COR-L47 (cell line): ENCODE data around the gene BLID.
A peak's percentile ranks its signal among the peaks of the same experiment; 100 is the strongest.

Source experiments
- DNase-seq: peaks from one replicate; lab custom pipeline; 2025; lab: John Stamatoyannopoulos, UW

BLID gene, protein sequence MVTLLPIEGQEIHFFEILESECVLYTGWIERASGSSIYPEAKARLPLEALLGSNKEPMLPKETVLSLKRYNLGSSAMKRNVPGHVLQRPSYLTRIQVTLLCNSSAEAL

DNA sequence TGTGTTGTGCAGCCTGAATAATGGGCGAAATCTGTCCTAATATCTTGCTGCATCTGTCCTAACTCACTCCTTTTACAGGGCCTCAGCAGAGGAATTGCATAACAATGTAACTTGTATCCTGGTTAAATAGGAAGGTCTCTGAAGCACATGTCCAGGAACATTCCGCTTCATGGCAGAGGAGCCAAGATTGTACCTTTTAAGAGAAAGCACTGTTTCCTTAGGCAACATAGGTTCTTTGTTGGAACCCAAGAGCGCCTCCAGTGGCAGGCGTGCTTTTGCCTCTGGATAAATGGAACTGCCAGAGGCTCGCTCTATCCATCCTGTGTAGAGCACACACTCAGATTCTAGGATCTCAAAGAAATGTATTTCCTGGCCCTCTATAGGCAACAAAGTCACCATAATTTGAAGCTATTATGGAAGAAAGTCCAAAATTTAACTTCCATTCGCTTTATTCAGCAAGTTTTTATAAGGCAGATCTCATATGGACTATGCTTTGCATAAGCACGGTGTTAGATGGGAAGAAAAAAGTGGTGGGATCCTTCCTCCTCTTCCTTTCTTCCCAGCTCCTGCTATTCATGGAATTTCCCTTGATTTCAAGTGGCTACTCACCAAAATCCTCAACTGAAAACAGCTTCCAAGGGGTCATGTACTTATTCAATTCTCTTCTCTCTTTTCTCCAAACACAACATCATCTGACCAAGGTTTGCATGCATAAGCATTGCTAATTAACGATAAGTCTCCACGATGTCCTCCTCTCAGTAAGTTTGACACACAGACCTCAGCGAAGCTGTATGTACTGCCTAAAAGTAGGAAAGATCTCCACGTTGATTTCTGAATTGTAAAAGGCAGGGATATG is at the start of gene BLID:
TSS of gene BLID (minus strand) at position 692 of the 856 bp plus-strand sequence. CDS start at position 399, 293 bp downstream.
- peak; percentile 14 for DNase-seq

DNA sequence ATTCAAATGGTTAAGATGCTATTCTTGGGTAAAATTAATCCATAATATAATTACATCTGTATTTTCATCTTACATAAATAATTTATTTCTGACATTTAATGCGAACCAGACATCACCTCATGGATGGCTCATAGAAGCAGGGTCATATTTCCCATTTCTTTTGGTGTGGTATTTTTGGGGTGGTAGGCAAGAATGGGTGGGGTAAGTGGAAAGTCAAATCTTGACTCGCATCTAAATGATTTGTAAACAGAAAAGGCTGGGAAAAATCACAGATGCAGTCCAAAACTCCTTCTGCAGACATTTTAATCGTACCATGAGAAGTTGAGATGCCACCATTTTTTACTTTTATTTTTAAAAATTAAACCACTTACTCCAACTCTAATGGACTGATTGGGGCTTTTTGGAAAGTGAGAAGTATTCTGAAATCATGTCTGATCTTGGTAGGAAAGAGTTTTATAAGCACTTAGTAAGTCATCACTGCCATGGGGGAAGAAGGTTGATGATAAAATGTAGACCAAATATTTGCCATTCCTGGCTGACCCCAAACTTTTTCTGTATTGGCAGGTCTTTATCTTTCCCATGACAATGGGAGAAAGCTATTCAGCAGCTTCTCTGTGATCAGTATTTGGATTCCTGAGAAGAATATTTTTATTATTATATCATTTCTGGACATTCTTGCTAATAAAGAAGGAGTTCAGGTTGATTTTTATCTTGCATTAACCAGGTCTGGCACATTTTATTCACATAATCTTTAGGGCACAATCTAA is 47.2 kb upstream of the BLID start:
- DNase-seq = no peak

DNA sequence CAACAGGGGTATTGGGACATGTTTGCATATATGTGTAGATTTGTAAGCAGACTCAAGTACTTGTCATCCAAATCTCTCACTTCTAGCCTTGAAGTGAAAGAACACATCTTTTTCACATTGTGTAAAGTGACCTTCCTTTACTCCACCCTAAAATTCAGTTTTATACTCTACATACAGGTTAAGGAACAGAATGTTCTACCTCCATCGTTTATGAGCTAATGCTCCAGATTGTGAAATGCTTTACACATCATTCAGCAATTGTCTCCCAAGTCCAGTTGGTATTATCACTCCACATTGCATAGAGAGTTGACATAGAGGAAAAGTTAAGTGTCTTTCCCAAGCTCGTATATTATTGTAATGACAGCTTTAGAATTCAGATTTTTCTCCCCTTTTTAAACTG is 46.1 kb upstream of the BLID start:
- no peak for DNase-seq

DNA sequence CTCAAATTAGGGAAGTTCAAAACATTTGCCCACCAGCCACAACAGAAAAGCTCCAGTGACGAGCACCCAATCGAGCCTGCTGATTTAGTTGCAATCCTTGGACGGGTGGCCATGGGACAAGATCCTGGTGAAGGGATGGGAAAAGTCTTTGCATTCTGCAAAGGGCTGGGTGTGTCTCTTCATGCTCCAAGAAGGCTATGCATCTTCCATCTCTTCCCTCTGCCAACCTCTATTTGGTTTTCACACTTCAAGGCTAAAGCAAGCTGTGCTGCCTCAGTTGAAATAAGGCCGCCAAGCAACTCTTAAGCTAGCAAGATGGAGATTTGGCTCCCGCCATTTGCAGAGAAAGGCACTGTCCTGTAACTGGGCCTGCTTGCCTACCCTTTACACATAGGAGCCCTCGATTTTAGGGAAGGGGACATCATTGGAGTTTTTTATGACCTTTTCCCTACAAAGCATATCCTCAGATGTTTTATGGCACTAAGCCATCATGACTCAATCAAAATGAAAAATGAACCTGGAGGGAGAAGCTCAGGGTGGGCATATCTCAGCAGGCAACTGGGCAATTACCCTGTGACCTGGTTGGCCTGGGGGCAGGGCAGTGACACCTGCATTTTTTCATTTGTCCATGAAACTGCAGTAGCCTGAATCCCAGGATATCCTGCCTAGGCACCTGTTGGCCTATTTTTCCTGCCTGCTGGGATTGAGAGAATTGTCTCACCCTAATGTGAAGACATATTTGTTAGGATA is 45.0 kb upstream of the BLID start:
- no peak for DNase-seq

DNA sequence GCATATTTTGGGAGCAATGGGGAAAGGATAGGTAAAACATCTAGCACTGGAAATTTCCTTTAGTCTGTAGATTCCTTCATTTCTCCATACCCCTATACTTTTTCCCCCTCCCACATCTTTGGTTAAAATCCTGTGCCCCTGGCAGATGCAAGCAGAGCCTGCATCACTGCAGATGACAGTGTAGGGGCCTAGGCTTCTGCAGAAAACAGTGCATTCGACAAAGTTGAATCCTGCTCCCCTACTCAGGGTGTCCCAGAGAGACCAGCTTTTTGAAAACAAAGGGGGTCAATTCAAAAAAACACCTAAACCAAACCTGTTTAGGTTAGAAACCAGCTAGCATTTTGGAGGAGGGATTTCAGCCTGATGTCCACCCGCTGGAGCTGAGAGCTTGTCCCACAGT is 43.8 kb upstream of the BLID start:
- DNase-seq = no peak

DNA sequence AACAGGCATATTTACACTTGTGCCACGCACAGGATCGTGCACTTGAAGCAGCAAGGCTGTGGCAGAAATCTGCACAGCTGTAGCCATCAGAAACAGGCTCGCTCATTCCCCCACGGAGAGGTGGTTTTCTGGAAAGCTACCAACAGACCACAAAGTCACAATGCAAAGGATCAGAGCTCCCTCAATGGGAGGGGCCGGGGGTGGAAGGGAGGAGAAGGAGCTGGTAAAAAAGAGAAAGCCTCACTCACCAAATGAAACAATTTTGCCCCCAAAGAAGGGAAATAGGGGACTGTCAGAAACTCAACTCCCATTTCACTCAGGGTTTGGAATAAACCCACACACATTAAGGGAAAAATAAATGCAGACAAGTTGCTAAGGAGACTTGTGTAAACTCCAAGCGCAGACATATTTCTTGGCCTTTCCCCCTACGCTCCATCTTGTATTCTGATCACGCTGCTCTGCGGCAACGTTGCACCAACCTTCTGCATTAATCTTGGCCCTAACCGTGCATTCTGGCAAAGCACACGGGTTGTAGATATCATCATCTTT is 43.2 kb upstream of the BLID start:
- DNase-seq = no peak

DNA sequence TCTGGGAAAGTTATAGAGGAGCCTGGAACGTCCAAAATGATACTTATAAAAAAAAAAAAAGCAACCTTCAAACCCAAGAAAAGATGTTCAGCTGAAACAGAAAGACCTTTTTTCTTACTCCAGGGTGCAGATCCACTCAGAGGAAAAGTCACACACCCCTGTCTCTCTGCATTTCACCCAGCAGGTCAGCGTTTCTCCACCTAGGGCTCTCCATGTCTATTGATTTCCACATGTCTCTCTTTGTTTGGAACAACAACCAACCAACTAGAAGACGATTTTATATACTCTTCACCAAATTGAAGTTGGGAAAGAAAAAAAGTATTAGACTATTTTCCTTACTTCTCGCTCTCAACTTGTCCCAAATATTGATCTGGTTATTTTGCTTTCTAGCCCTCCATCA is 42.2 kb upstream of the BLID start:
- DNase-seq = no peak

DNA sequence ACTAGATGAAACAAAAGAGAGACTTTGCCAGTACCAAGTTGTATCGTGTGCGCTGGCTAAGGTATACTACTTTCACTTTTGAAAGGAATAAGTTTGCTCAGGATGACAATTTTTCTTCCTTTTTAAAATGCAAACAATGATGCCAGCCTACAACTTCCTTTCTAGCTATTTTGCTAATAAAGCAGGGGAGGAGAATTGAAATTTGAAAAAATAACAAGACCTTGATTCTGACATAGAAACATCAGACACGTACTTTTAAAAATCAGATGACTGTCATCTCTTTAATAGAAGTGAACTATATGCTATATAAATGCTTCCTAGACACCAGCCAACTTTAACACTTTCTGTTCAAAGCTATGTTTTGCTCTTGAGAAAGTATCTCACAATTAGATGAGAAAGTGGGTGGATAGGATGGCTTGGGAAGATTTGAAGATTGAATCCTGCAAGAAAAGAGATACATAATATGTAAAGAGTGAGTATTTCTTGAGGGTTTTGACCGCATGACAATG is 41.7 kb upstream of the BLID start:
- DNase-seq = no peak

DNA sequence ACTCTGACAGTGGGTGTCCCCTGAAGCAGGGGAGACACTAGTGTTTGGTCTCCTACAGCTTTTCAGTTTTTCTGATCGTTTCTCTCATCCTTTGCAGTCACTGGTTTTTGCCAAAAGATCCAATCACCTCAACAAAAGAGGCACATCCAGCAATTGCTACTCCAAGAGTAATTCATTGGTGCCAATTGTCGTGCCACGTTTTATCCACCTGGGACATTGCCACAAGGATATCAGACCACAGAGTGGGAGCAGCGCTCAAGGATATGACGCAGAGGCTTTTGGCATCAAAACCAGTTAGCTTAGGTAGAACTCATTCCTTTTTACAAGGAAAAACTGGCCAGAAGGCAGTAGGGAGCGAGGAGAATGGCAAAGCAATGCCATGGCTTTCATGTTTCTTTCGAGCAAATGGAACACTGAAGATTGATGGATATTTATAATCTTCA is 40.9 kb upstream of the BLID start:
- no peak for DNase-seq

DNA sequence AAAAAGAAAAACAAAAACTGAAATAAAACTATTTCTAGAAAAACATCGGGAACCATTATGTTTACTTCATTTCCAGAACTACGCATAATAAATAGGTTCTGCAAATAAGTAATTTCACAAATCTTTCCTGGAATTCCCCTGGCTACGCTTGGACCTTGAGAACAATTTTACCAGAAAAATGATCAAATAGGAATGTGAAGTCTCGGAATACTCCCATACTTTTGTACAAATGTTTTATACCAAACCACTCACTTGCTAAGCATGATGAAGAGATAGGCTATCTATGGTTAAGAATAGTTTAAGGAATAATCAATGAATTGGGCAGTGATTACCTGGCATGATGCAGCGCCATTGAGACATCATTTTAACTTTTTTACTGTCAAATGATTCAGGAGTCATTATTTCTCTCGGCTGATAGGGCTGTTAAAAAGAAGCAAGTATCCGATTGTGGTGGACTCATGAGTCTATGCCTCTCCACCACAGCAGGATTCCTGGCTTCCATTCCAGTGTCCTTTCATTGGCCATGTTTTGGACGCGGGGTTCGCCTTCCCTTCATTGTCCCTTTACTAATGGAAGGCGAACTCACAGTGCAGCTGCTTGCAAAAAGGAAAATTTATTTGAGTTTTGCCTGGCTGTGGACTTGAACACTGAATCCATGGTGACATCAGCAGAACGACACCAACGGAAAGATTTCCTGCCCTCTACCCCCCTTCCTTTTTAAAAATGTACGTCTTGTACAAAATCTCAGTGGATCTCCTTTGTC is 39.9 kb upstream of the BLID start:
- no peak for DNase-seq

DNA sequence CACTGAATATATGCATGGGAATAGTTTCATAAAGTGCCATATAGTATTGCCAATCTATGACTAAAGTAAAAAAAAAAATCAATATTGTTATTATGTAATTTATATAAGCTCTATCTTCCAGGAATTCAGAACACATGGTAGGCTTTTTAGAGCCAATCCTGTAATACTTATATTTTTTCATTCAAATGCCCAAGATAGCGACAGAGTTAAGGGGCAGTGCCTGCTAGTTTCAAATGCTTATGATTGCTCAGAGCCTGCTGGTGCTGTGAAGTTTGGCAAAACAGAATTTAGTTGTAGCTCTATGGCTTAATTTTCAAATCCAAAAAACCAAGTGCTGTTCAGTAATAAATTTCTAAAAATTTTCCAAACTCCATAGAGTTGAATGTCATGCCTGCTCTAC is 39.0 kb upstream of the BLID start:
- no peak for DNase-seq

DNA sequence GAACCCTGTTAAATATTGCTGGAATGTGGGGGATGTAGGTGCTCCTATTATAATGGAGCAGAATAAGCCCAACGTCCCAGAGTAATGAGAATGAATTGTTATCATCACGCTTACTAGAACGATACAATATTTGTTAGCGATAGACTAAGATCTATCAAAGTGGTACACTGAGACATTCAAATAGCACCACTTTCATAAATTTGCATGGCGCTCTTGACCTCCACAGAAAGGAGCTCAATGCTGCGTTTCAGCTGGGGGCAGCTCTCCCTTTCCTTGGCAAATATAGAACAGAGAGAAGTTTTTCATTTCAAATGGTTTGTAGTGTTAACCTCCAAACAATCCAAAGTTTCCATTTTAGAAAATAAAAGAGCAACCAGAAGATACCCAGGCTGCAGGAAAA is 38.2 kb upstream of the BLID start:
- DNase-seq = no peak

DNA sequence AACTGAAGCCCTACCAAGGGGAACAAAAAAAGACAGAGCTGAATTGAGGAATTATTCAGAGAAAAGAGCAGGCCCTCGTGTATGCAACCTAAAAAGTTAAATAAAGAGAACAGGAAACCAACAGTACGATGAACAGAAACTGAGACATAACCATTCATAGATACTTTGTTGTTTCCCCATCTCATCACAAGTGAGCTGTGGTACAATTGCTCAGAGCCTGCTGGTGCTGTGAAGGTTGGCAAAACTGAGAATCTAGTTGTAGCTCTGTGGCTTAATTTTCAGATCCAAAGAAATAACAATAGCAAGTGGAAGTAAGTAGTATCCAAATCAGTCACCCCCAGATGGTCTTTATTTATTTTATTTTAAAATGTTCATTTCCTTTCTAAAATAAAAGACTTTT is 37.7 kb upstream of the BLID start:
- no peak for DNase-seq

DNA sequence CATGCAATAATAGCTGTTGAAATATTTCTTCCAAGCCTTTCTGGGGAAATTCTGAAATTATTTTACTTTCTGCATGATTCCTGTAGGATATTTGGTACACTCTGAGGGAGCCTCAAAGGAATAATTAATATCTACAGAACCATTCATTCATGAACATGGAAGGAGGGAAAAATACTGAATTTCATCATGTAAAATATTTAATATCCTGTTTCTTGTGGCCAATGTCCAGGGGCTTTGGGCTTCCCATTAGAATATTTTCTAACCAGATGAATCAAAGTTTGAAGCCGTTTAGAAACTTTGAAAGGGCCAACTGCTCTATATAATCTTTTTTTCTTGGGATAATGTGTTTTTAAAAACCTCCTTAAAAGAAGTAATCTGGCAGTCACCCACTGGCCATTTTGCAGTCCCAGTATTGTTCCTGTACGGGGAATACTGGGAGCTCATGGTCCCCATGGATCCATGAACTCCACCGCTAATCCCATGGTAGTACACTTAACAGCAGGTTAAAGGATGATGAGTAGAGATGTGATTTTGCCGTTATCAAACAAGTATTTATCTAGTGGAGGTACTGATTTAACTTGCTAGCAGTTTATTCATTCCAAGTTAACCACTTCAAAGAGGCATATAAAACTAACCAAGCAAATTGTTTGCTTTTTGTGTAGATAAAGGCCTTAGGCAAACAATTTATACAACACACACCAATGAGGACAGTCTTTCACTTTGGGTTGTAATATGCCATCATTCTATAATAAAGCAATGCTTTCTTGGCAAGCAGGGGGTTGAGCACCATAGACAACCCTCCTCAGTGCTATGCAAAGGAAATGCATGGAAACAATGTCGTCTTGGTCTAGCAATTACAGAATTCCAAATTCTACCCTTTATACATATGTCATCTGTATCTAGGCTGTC is 34.5 kb upstream of the BLID start:
- no peak for DNase-seq

DNA sequence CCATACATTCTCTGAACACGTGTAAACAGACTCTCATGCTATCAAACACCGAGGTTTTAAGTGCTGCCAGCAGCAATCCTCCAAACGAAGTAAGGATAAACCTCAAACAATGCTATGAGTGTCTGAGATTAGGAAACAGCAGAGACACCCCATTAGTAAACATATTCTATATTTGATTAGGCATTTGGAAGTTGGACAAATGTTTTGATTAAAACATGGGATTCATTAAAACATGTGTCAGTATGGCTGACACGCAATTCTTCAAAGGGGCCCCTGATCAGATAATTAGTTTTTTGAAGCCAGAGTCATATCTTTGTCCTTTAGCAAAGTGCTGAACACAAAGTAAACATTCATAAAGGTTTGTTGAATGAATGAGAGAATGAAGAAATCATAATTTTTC is 33.2 kb upstream of the BLID start:
- DNase-seq = no peak

DNA sequence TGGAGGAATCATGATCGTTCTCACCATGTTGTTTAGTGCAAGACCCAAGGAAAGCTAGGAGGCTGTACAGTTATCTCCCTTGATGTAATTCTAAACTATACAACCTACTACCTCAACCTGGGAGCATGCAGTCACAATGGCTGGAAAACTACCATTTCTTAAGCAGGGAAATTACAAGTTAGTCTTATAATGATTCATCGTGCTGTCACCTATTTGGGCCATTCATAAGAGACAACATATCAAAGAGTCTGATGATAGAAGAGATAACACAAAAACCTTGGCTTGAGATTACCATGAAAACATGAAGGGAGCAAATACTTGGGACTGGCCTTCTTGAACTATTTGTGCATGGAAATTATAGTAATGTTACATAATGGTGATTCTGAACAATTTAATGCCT is 30.5 kb upstream of the BLID start:
- no peak for DNase-seq

DNA sequence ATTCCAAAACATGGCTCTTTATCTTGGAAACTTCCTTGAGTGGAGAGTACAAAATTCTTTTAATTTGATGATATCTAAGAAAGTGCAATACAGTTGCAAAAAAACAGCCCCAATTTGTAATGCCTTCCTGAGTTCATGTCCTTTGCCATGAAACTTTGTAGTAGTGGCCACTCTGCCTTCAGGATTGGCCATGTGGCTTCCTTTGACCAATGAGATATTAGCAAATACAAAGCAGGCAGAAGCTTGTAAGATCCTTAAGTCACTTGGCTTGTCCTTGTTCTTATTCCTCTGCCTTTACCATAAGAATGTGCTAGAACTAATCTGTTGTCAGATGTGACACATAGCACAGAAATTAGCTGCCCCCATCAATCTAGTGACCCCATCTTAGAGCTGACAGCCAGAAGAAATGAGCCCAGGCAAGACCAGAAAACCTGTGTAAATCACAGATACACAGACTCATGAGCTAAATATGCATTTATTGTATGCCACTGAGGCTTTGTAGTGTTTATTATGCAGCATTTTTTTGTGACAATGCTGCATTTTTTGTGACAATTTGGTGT is 29.8 kb upstream of the BLID start:
- no peak for DNase-seq

DNA sequence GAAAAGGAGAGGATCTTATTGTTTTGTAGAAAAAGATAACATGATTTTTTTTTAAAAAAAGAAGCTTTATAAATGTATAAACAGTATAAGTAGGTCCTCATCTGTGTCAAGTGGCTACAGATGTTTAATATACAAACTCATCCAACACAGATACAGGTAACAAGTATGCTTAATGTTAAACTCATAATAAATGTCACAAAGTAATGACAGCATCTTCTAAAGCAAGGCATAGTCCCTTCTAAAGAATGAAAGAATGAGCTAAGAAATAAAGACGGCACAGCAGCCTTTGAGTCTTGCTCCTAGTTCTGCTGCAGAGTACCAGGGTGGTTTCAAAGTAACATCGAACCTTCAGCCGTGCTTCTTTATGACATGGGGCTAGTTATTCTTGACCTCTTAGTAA is 28.7 kb upstream of the BLID start:
- DNase-seq = no peak

DNA sequence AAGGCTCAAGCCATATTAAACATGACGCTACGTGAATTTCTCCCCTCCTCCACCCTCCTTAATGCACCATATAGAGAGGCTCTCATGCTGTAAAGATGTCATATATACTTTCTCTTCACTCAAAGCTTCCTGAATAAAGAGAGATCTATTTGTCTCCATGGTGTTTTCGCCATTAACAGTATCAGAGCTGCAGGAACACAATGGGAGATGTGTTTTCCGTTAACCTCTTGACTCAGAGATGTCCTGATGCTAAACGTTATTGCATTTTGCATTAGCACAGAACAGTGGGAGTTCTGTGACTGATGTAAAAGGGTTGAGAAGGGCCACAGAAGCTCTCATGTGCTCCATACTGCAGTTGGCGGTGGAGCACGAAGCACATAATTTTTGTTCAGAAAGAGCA is 25.7 kb upstream of the BLID start:
- no peak for DNase-seq

DNA sequence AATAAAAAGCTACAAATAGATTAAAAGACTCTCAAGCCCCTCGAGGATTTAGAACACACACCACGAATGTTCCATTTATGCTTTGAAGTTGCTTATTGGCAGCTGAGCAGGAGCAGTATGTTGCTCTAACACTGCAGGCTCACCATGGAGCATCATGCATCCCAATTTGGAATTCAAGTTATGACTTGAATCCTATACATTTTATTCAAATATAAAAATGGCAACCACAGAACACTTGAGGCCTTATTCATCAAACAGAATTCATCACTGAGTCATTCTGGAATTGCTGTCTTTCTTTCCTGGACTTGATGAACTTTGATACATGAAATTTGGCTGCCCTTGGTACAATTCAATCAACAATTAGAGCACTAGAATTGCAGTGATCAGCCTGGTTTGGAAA is 24.5 kb upstream of the BLID start:
- DNase-seq = no peak
